ENCODE data around the gene TRMT2A. TPM values are rescaled to one million over a fixed set of nuclear protein-coding genes. Genes with fewer than 3 reads are reported as not detected.

TRMT2A gene
- polyA plus RNA-seq, 1 of the 3 experiments (the other 2 are of a cell fraction): 54.6 TPM

DNA sequence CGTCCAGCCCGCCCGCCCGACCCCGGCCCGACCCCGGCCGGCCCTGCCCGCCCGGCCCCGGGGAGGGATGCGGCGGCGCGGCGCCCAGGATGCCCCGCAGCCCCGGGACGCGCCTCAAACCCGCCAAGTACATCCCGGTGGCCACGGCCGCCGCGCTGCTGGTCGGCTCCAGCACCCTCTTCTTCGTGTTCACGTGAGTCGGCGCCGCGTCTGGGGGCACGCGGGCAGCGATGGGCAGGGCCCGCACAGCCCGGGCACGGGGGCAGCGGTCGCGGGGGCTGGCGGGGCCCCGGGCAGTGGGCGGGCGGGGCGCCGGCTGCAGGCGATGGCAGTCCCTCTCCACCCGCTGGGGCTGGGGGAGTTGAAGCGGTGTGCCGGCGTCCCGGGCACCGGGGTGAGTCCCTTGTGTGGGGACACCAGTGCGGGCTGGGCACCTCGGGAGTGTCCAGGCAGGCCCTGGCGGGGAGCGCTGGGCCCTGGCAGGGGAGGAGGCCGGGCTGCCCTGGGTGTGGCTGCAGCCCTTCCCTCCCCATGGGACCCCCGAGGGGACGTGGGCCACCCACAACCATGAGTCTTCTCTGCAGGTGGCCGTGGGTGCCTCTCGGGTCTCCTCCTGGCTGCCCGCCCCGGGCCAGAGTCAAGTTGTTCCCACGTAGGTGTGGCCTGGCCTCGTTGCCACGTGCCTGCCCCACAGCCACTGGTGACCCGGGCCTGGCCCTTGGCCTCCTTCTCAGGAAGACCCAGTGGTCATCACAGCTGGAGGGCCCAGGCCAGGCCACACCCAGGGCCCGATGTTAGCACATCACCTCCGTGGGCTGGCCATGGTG, 15.0 kb upstream of the TRMT2A start:
- H3K27me3 ChIP-seq (ENCODE audit: insufficient read depth): no peaks in the 10 kb centered on the region
- peaks cover 41% of the 10 kb centered on the region for H4K20me1 ChIP-seq (ENCODE audit: insufficient read depth)
- CTCF ChIA-PET: no interaction called here
- peak; percentile 85 for DNase-seq
- peak overlapping the region; percentile 76 for H3K9ac ChIP-seq
- H2AFZ ChIP-seq (ENCODE audit: low read depth): no peak overlapping the region
- H3K4me3 ChIP-seq (ENCODE audit: low read depth in 2 of 2, low read length in 1 of 2): peak overlapping the region; percentile 78 to 95
- 0% methylated on average over 2 of the region's 72 CpGs for WGBS (ENCODE audit: low lambda C conversion rate)
- POLR2A ChIA-PET: no interaction called here
- peaks cover 0 to 13% of the 10 kb centered on the region in 2 experiments for H3K36me3 ChIP-seq (replicated peaks in 1 of 2; ENCODE audit: control insufficient read depth in 1 of 2, insufficient read depth in 2 of 2, low read length in 1 of 2)
- peaks cover 13% of the 10 kb centered on the region for H3F3A ChIP-seq (replicated peaks; ENCODE audit: insufficient read depth)
- H3K9me2 ChIP-seq: no peaks in the 10 kb centered on the region
- peak overlapping the region in 1 of 2 experiments; percentile 65; a peak in 2 of 4 replicates for H3K27ac ChIP-seq (ENCODE audit: low read depth in 2 of 2, low read length in 1 of 2)
- H3K4me2 ChIP-seq: peak overlapping the region; percentile 89
- peaks cover 53% of the 10 kb centered on the region for H3K79me2 ChIP-seq (ENCODE audit: insufficient read depth)
- no peaks in the 10 kb centered on the region for H3K9me3 ChIP-seq
- peaks cover 0 to 50% of the 10 kb centered on the region in 2 experiments; a peak in 1 of 4 replicates for H3K4me1 ChIP-seq (ENCODE audit: control insufficient read depth in 1 of 2, insufficient read depth in 2 of 2, low read depth in 1 of 2, low read length in 1 of 2)
- TF ChIP-seq, protein P1, sequence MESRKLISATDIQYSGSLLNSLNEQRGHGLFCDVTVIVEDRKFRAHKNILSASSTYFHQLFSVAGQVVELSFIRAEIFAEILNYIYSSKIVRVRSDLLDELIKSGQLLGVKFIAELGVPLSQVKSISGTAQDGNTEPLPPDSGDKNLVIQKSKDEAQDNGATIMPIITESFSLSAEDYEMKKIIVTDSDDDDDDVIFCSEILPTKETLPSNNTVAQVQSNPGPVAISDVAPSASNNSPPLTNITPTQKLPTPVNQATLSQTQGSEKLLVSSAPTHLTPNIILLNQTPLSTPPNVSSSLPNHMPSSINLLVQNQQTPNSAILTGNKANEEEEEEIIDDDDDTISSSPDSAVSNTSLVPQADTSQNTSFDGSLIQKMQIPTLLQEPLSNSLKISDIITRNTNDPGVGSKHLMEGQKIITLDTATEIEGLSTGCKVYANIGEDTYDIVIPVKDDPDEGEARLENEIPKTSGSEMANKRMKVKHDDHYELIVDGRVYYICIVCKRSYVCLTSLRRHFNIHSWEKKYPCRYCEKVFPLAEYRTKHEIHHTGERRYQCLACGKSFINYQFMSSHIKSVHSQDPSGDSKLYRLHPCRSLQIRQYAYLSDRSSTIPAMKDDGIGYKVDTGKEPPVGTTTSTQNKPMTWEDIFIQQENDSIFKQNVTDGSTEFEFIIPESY (IDR thresholded peaks at IDR 0.05; ENCODE audit: borderline replicate concordance, low read depth): no peak
- TF ChIP-seq RAD21 (IDR thresholded peaks at IDR 0.05; ENCODE audit: low read length): no peak
- TF ChIP-seq, protein P2, sequence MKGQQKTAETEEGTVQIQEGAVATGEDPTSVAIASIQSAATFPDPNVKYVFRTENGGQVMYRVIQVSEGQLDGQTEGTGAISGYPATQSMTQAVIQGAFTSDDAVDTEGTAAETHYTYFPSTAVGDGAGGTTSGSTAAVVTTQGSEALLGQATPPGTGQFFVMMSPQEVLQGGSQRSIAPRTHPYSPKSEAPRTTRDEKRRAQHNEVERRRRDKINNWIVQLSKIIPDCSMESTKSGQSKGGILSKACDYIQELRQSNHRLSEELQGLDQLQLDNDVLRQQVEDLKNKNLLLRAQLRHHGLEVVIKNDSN (IDR thresholded peaks at IDR 0.05; ENCODE audit: borderline replicate concordance, low read depth): peak; percentile 24; the same call in 1 of the 2 replicates
- TF ChIP-seq, protein P3, sequence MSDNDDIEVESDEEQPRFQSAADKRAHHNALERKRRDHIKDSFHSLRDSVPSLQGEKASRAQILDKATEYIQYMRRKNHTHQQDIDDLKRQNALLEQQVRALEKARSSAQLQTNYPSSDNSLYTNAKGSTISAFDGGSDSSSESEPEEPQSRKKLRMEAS (IDR thresholded peaks at IDR 0.05; ENCODE audit: low read depth): peak; percentile 77

DNA sequence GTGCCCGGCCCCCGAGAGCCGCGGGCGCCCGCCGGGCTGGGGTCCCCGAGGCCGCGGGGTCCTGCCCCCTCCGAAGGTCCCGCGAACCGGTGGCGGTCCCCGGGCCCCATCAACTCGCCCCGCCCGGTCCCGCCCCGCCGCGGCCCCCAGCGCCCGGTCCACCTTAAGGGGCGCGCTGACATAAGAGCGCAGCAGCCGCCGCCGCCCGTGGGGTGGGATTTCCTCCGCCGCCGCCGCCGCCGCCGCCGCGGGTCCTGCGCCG, 14.5 kb upstream of the TRMT2A start, which contains the start of gene ZDHHC8:
TSS of gene ZDHHC8 (plus strand) at position 208 of the 262 bp plus-strand sequence. CDS start 144 bp downstream, outside the sequence.
- Histone ChIP-seq H3K27ac (ENCODE audit: low read depth in 2 of 2, low read length in 1 of 2) (peak within 1 kb of the TSS; percentile 75 to 94), H2AFZ (ENCODE audit: low read depth) (peak within 1 kb of the TSS; percentile 70; the same call in 1 of the 2 replicates), H3K36me3 (replicated peaks in 1 of 2; ENCODE audit: control insufficient read depth in 1 of 2, insufficient read depth in 2 of 2, low read length in 1 of 2) (peaks cover 0 to 19% of the 10 kb centered on the region in 2 experiments), H3K79me2 (ENCODE audit: insufficient read depth) (peaks cover 48% of the 10 kb centered on the region), H3F3A (replicated peaks; ENCODE audit: insufficient read depth) (peaks cover 14% of the 10 kb centered on the region), H3K9me2 (no peaks in the 10 kb centered on the region), H3K27me3 (ENCODE audit: insufficient read depth) (no peaks in the 10 kb centered on the region), H3K9me3 (no peaks in the 10 kb centered on the region), H3K9ac (peak within 1 kb of the TSS; percentile 81), H3K4me1 (ENCODE audit: control insufficient read depth in 1 of 2, insufficient read depth in 2 of 2, low read depth in 1 of 2, low read length in 1 of 2) (peaks cover 0 to 45% of the 10 kb centered on the region in 2 experiments; a peak in 1 of 4 replicates), H4K20me1 (ENCODE audit: insufficient read depth) (peaks cover 36% of the 10 kb centered on the region), H3K4me2 (peak within 1 kb of the TSS; percentile 92), H3K4me3 (ENCODE audit: low read depth in 2 of 2, low read length in 1 of 2) (peak within 1 kb of the TSS; percentile 80 to 95)
- WGBS (ENCODE audit: low lambda C conversion rate): no CpG with 5 or more reads among the region's 43 CpGs
- no peak for DNase-seq
- ChIA-PET POLR2A (interaction anchor here (1.1 to 1.5 kb wide), 2 partner anchors 7 to 15 kb away, joined by 3 to 4 read pairs; partner anchors contain the start of gene TRMT2A), CTCF (no interaction called here)
- TF ChIP-seq GABPA (IDR thresholded peaks at IDR 0.05; ENCODE audit: low read depth) (0 out of 2 replicates have a peak, but pooled peaks have one; percentile 12), CHD2 (IDR thresholded peaks at IDR 0.05; ENCODE audit: low read length, partially characterized antibody) (no peak), NFIC (IDR thresholded peaks at IDR 0.05; ENCODE audit: borderline replicate concordance) (no peak)
- TF ChIP-seq, protein P4, sequence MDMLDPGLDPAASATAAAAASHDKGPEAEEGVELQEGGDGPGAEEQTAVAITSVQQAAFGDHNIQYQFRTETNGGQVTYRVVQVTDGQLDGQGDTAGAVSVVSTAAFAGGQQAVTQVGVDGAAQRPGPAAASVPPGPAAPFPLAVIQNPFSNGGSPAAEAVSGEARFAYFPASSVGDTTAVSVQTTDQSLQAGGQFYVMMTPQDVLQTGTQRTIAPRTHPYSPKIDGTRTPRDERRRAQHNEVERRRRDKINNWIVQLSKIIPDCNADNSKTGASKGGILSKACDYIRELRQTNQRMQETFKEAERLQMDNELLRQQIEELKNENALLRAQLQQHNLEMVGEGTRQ (IDR thresholded peaks at IDR 0.05; ENCODE audit: borderline replicate concordance, low read depth, low read length): no peak
- TF ChIP-seq, protein P2 (IDR thresholded peaks at IDR 0.05; ENCODE audit: borderline replicate concordance, low read depth): no peak

All from SK-N-SH (cell line).